Stimulated activated naive CD8-positive, alpha-beta T cell treated with anti-CD3 and anti-CD28 coated beads, Interleukin-15, Interleukin-2, amounts not matched to agents 100 U/mL and 50 U/mL, for 24 hours (primary cell): Measurements from ENCODE around the gene RAI1.
"Not testable (repeated sequence)": the region's sequence is repeated elsewhere in the genome, so short reads cannot be mapped to it uniquely, and the experiment has no call there.

Experiments
- ATAC-seq: fragments of 150-1000 bp; cut with Tn5 transposase; one replicate; pipeline ENCODE4 v1.10.0; 2021
- DNase-seq: peaks from one replicate; pipeline ENCODE4 v3.0.0; 2021

RAI1 gene, protein sequence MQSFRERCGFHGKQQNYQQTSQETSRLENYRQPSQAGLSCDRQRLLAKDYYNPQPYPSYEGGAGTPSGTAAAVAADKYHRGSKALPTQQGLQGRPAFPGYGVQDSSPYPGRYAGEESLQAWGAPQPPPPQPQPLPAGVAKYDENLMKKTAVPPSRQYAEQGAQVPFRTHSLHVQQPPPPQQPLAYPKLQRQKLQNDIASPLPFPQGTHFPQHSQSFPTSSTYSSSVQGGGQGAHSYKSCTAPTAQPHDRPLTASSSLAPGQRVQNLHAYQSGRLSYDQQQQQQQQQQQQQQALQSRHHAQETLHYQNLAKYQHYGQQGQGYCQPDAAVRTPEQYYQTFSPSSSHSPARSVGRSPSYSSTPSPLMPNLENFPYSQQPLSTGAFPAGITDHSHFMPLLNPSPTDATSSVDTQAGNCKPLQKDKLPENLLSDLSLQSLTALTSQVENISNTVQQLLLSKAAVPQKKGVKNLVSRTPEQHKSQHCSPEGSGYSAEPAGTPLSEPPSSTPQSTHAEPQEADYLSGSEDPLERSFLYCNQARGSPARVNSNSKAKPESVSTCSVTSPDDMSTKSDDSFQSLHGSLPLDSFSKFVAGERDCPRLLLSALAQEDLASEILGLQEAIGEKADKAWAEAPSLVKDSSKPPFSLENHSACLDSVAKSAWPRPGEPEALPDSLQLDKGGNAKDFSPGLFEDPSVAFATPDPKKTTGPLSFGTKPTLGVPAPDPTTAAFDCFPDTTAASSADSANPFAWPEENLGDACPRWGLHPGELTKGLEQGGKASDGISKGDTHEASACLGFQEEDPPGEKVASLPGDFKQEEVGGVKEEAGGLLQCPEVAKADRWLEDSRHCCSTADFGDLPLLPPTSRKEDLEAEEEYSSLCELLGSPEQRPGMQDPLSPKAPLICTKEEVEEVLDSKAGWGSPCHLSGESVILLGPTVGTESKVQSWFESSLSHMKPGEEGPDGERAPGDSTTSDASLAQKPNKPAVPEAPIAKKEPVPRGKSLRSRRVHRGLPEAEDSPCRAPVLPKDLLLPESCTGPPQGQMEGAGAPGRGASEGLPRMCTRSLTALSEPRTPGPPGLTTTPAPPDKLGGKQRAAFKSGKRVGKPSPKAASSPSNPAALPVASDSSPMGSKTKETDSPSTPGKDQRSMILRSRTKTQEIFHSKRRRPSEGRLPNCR (N-terminal part only)

DNA sequence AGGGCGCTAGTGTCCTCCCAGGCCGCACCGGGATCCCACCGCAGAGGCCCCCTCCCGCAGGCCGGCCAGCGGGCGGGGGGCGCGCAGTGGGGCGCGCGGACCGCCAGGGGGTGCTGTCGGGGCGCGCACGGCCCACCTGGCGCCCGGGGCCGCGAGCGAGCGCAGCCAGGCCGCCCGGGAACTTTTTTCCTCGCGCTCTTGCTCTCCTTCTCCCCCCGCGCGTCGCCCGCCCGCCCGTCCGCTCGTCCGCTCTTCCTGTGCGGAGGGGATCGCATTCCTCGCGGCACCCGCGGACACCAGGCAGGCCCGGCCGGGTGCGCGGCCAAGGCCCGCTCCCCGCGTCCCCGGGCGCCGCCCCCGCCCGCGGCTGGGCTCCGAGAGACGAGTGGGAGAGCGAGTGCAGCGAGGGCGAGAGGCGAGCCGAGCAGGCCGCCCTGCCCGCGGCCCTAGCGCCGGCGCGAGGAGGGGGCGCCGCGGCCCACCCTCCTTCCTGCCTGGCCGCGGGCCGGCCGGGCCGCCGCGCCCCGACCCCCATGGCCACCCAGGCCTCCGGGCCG lies at the start of gene RAI1:
Gene RAI1 (plus strand): TSS at position 272 of the 557 bp plus-strand sequence. CDS start 111,491 bp downstream, outside the sequence.
- ATAC-seq: peak; percentile 58
- peak; percentile 81 for DNase-seq

DNA sequence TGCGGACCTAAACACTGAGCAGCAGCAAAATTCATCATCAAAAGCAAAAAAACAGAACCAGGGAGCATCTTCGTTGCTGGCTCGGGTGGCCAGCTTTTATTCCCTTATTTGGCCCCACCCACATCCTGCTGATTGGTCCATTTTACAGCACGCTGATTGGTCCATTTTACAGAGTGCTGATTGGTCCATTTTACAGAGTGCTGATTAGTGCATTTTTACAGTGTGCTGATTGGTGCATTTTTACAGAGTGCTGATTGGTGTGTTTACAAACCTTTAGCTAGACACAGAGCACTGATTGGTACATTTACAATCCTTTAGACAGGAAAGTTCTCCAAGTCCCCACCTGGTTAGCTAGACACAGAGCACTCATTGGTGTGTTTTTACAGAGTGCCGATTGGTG lies 48.6 kb upstream of the RAI1 start:
- not testable (repeated sequence) for DNase-seq, ATAC-seq

DNA sequence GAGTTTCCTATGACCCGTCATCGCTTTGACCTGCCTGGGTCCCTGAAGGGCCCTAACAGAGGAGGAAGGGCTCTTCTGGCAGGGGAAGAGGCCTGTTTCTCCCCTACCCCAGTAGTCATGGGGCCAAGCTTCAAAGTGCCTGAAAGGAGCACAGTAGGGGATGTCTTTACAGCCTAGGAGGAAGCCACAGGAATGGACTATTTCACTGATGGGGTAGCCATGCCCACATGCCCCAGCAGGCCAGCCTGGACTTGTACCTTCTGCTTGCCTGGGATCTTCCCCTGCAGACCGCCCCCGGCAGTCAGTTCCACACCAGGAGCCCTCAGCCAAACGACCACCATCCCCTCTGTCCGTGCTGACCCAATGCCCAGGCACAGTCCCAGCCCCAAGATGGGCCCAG lies 47.9 kb upstream of the RAI1 start:
- ATAC-seq (no peak), DNase-seq (no peak)

DNA sequence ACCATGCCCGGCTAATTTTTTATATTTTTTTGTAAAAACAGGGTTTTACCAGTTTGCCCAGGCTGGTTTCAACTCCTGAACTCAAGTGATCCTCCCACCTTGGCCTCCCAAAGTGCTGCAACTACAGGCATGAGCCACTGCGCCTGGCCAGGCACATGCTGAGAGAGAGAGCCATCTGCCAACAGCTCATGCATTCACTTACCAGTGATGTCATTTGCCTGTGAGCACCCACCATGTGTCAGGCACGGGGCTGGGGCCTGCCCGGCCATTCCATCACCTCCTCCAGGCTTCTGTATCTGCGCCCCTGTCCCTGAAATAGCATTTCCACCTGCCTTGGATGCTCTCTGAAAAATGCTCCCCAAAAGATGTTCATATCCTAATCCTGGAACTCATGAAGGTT lies 46.1 kb upstream of the RAI1 start:
- ATAC-seq (no peak), DNase-seq (no peak)

DNA sequence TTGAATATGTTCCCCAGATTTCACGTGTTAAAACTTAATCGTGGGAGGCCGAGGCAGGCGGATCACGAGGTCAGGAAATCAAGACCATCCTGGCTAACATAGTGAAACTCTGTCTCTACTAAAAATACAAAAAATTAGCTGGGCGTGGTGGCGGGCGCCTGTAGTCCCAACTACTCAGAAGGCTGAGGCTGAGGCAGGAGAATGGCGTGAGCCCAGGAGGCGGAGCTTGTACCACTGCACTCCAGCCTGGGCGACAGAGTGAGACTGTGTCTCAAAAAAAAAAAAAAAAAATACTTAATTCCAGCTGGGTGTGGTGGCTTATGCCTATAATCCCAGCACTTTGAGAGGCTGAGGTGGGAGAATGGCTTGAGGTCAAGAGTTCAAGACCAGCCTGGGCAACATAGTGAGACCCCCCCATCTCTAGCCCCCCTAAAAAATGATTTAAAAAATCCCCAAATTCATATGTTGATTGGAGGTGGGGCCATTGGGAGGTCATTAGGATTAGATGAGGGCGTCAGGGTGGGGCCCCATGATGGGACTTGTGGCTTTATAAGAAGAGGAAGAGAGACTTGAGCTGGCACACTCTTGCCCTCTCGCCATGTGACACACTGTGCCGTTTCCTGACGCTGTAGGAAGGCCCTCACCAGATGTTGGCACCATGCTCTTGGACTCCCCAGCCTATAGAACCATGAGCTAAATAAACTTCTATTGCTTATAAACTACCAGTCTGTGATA lies 45.6 kb upstream of the RAI1 start:
- not testable (repeated sequence) for ATAC-seq, DNase-seq

DNA sequence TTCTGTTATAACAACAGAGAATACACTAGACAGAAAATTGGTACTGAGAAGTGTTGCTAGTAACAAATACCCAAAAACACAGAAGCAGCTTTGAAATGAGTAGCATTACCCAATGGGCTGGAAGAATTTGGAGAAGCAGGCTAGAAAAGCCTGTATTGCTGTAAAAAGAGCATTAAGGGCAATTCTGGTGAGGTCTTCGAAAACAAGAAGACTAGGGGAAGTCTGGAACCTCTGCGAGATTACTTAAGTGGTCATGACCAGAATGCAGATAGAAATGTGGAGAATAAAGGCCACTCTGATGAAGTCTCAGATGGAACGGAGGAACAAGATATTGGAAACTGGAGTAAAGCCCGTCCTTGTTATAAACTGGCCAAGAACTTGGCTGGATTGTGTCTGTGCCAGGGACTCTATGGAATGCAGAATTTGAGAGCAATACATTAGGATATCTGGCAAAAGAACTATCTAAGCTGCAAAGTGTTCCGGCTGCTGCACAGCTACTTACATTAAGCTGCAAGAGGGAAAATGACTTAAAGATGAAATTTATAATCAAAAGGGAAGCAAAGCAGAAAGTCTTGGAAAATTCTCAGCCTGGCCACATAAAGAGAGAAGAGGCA lies 44.9 kb upstream of the RAI1 start:
- ATAC-seq (no peak), DNase-seq (no peak)

DNA sequence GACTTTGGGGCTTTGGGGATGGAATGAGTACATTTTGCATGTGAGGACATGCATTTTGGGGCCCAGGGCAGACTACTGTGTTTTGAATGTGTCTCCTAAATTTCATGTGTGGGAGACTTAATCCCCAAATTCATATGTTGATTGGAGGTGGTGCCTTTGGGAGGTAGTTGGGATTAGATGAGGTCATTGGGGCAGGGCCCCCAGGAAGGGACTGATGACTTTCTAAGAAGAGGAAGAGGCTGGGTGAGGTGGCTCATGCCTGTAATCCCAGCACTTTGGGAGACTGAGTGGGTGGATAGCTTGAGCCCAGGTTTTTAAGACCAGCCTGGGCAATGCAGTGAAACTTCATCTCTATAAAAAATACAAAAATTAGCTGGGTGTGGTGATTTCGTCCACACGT lies 42.8 kb upstream of the RAI1 start:
- ATAC-seq (no peak), DNase-seq (no peak)

DNA sequence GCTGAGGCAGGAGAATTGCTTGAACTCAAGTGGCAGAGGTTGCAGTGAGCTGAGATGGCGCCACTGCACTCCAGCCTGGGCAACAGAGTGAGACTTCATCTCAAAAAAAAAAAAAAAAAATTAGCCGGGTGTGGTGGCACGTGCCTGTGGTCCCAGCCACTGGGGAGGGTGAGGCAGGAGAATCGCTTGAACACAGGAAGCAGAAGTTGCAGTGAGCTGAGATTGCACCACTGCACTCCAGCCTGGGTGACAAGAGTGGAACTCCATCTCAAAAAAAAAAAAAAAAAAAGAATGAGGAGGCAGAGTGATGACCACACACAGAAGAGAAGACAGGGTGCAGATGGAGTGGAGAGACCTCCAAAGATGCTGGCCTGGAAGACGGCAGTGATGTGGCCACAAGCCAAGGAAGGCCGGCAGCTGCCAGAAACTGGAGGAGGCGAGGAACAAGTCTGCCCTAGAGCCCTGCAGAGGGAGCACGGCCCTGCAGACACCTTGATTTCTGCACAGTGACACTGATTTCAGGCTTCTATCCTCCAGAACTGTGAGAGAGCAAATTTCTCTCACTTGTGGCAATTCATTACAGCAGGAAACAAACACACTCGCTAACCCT lies 41.5 kb upstream of the RAI1 start:
- DNase-seq, ATAC-seq: not testable (repeated sequence)

DNA sequence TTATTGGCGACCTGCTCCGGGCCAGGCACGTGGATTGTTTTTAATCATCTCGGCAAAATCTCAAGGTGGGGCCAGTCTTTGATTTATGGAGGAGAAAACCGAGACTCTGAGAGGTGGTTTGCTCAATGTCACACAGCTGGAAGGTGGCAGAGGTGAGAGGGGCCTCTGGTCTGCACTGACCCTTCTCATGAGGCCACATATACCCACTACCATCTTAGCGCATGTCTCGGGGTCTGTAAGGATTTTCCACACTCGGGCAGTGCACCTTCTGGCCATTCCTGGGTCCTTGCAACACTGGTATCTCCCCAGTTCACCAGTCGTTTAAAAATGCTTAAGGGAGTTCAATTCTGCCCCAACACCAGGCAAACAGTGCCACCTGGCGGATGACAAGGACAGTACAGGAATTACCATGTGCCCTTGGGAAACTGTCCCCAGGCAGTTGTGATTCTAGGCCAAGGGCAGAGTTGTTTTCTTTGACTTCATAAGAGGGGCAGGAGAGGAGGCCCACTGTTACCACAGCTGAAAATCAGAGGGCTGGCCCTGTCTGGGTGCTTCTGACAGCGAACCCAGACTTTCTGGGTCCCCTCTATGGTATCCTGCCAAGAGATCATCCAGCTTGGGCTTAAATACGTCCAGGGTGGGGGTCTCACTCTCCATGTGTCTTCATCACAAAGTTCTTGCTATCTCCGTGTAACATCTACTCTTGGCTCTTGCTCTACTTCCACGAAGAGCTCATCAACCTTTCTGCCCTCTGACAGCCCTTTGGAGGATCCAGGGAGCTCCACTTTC lies 39.4 kb upstream of the RAI1 start:
- DNase-seq: peak; percentile 85
- ATAC-seq: peak; percentile 84

DNA sequence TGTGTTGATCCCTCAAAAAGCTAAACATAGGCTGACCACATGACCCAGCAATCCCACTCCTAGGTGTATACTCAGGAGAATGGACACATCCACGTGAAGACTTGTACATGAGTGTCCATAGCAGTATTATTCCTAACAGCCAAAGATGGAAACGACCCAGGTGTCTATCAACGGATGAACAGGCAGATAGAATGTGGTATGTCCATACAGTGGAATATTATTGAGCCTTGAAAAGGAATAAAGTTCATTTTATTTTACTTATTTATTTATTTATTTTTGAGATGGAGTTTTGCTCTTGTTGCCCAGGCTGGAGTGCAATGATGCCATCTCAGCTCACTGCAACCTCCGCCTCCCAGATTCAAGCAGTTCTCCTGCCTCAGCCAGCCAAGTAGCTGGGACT lies 36.1 kb upstream of the RAI1 start:
- not testable (repeated sequence) for ATAC-seq, DNase-seq

DNA sequence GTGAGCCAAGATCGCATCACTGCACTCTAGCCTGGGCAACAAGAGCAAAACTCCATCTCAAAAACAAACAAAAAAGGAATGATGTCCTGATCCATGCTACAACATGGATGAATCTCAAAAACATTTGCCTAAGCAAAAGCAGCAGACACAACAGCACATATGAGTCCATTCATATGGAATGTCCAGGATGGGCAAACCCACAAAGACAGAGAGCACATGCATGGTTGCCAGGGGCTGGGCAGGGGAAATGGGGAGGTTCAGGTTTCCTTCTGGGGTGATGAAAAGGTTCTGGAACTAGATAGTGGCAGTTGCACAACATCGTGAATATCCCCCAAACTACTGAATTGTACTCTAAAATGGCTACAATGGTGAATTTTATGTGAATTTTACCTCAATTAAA lies 35.3 kb upstream of the RAI1 start:
- no peak for DNase-seq
- no peak for ATAC-seq

DNA sequence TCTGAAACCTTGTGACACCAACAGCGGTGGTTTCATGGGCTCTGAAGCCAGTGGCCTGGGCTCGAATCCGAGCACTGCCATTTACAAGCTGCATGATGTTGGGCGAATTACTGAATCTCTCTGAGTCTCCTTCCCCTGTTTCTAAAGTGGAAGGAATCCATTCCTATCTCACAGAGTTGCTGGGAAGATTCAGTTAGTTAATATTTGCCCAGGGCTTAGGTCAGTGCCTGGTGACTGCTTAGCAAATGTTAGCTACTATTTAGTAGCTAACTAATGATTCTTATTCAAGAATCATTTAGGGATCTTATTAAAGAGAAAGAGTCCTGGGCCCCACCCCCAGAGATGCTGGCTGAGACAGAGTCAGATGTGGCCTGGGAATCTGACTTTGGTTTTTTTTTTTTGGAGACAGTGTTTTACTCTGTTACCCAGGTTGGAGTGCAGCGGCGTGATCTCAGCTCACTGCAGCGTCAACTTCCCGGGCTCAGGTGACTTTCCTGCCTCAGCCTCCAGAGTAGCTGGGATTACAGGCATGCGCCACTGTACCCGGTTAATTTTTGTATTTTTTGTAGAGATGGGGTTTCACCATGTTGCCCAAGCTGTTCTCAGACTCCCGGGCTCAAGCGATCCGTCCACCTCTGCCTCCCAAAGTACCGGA lies 33.6 kb upstream of the RAI1 start:
- ATAC-seq: no peak
- no peak for DNase-seq

DNA sequence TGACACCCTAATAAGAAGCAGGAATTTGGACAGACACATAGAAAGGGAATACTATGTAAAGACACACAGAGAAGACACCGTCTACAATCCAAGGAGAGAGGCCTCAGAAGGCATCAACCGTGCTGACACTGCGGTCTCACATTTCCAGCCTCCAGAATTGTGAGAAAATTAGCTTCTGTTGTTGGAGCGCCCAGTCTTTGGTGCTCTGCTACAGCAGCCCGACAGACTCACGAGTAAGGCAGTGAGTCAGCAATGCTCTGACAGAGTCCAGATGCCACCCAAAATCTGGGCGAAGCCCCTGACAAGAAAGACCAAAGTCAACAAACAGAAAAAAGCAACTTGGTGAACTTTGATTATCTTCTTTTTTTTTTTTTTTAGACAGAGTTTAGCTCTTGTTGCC lies 32.5 kb upstream of the RAI1 start:
- DNase-seq (no peak), ATAC-seq (no peak)

DNA sequence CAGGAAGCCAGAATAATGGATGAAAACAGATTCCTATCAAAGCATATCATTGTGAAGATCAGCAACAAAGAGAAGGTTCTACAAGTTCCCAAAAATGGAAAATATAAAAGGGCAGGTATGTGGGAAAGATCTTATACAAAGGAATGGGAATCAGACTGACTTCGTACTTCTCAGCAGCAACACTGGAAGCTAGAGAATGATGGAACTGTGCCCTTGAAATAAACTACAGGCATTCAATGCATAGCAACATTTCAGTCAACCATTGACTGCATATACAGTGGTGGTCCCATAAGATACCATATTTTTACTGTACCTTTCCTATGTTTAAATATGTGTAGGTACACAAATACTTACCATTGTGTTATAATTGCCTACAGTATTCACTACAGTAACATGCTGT lies 30.3 kb upstream of the RAI1 start:
- no peak for DNase-seq
- no peak for ATAC-seq

DNA sequence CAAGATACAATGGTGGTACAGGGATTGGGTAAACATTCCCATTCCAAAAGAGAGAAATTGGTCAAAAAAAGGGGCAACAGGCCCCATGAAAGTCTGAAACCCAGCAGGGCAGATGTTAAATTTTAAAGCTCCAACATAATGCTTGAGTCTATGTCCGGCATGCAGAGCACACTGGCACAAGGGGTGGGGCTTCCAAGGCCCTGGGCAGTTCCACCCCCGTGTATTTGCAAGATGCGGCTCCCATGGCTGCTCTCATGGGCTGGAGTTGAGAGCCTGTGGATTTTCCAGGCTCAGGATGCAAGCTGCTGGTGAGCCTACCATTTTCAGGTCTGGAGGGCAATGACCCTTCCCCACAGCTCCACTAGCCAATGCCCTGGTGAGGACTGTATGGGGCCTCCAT lies 27.9 kb upstream of the RAI1 start:
- no peak for DNase-seq
- ATAC-seq: no peak

DNA sequence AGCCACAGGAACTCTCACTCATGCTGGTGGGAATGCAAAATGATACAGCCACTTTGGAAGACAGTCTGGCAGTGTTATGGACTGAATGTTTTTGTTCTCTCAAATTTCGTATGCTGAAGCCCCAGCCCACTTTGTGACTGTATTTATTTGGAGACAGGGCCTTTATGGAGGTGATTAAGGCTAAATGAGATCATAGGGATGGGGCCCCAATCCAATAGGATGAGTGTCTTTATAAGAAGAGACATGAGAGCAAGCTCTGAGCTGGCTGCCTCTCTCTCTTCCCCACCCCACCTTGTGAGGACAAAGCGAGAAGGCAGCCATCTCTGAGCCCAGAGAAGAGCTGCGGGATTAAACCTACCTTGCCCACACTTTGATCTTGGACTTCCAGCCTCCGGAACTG lies 21.9 kb upstream of the RAI1 start:
- ATAC-seq: no peak
- DNase-seq: no peak

DNA sequence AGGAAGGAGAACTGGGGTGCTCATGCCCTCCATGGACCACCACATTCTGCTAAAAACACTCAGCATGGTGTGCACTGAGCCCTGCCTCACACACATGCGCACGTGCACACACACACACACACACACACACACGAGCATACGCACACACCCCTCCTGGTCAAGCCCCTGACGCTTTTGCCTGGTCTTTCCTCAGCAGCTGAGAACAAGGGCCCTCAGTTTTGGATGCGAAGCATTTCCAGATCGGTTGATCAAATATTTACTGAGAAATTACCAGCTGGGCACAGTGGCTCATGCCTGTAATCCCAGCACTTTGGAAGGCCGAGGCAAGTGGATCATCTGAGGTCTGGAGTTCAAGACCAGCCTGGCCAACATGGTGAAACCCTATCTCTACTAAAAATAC lies 20.1 kb upstream of the RAI1 start:
- ATAC-seq (no peak), DNase-seq (no peak)

DNA sequence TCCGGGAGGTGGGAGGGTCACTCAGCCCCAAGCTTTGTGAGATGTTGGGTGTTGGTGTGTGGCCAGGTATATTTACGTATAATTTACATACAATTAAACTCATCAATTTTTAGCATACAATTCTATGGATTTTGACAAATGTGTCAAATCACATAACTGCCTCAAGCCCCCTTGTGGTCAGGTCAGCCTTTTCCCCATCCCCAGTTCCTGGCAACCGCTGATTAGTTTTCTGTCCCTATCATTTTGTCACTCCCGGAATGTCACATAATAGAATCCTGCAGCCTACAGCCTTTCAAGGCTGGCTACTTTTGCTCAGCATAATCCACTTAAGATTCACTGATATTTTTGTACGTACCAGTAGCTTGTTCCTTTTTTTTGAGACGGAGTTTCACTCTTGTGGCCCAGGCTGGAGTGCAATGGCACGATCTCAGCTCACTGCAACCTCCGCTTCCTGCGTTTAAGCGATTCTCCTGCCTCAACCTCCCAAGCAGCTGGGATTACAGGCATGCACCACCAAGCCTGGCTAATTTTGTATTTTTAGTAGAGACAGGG lies 19.3 kb upstream of the RAI1 start:
- ATAC-seq (no peak), DNase-seq (no peak)
